HG03159 (cell line): ENCODE results near the gene GPC3.

Source experiments
- ATAC-seq: cut with Tn5 transposase; IDR thresholded peaks from one replicate; pipeline ENCODE4 v1.9.1; 2021; ENCODE audit warnings: mild to moderate bottlenecking, moderate library complexity; ENCODE audit not compliant: unreplicated experiment

GPC3 gene

DNA sequence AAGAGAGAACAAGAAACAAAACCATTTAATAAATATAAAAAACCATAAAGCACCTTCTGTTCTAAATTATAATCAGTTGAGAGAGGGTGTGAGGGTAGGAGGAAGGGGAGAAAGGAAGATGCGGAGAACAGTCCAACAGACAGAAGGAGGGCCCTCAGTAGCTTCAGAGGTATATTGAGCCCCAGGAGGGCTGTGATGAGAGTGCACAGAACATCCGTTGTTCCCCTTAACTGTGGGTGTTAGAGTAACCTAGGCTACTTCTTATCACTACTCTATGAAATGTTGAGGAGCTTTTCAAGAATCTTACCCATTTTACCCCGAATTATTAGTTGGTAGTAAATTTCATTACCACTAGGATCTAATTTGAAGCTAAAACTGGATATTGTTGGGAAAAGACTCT is 13.8 kb downstream of the GPC3 start:
- no peak for ATAC-seq

DNA sequence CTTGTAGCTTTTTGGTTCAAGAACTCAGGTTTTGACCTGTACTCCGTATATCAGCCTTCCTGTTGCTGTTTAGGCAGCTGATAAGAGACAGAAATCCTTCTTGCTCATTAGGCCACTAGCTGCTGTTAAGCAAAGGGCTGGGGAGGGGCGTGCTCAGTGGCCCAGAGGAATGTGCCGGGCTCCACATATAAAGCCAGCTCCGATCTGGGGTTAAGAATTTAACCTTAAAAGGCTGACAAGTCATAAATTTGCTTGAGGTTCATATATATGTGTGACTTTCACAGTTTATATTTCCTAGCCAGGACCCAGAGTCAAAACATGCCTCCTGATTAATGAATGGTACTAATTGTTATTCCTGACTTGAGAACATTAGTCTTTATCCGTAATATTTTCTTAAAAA is 15.3 kb downstream of the GPC3 start:
- no peak for ATAC-seq

DNA sequence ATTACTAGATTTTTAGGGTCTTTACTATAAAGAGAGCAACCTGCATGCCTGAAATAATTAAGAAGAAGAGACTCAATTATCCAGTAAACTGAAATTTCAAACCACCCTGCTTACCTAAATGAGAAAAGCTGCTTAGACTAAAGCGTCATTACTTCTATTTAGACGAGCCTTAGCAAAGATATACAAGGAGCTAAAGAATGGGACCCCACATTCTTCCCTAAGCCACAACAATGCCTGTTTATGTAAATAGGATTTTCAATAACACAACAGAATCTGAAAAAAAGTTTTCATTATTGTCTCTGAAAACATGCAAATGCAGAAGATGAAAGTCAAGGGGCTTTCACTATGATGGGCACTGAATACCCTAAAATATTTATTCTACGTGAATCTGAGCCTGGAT is 16.2 kb downstream of the GPC3 start:
- ATAC-seq, result no peak

DNA sequence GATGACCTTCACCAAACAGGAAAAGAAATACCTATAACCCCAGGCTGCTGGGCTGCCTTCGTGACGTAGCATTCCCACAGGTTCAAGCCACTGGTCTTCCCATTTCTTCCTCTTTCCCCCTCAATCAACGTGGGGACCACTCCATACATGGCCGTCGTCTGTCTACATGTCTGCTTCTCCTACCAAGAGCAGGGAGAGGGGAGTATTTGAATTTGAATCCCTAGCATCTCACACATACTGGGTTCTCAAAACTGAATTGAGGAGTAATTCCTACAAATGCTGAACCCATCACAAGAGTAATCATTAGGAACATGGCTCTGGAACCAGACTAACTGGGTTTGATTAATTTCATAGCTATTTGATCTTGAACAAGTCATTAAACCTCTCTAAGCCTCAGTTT is 17.3 kb downstream of the GPC3 start:
- ATAC-seq, result no peak

DNA sequence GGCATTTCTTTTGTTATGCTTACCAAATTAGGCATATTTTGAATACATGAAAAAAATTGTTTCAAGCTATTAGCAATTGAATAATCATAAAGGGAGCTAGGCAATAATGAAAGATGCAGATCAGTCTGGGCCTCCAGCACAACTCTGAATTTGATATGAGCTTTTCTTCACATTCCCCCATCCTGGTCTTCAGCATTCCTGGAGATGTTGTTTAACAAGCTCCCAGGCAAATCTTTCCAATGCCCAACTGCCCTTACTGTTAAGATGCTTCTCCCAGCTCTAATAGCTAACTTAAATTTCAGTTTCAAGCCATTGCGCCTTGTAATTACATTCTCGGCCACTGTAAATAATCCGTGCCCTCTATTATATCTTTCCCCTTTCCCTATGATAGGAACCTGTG is 19.2 kb downstream of the GPC3 start:
- no peak for ATAC-seq

DNA sequence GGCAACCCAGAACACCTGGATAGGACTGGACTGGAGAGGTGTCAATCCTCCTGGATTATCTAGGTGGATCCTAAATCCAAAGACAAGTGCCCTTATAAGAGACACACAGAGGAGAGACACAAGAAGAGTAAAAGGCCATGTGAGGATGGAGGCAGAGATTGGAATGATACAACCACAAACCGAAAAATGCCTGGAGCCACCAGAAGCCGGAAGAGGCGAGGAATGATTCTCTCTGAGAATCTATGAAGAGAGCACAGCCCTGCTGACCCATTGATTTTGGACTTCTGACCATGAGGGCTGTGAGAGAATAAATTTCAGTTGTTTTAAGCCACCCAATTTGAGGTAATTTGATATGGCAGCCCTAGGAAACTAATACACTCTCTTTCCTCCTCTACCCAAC is 20.1 kb downstream of the GPC3 start:
- no peak for ATAC-seq

DNA sequence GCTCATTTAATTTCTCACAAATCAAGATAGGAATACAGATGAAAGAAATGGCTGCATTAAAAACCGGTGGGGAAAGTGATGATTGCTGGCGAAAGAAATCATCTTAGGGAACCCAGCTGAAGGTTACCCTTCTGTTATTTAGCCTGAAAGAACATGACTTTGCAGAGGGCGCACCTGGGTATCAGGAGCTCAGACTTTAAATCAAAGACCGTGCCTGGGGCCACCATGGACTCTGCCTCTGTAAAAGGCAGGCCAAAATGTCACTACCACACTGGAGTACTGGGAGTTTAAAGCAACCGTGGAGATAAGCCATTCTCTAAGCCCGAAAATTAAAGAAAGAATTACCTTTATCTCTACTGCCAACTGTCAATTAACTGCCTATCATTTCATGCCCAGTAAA is 24.3 kb downstream of the GPC3 start:
- ATAC-seq, result no peak

DNA sequence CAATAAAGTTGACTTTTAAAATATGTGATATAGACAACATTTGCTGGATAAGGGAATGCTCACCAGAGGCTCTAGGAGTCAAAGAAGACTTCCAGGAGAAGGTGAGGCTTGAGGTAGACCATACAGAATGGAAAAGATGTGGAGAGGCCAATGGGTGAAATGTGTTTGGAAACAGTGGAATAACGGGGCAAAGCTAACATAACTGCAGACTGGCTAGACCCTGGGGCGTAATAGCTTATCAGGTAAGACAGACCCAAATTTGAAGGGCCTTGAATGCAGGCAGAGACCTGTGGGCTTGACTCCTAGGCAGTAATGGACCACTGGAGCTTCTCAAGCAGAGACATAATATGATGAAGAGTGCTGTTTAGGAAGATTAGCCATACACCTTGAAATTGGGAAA is 25.4 kb downstream of the GPC3 start:
- ATAC-seq, result no peak

DNA sequence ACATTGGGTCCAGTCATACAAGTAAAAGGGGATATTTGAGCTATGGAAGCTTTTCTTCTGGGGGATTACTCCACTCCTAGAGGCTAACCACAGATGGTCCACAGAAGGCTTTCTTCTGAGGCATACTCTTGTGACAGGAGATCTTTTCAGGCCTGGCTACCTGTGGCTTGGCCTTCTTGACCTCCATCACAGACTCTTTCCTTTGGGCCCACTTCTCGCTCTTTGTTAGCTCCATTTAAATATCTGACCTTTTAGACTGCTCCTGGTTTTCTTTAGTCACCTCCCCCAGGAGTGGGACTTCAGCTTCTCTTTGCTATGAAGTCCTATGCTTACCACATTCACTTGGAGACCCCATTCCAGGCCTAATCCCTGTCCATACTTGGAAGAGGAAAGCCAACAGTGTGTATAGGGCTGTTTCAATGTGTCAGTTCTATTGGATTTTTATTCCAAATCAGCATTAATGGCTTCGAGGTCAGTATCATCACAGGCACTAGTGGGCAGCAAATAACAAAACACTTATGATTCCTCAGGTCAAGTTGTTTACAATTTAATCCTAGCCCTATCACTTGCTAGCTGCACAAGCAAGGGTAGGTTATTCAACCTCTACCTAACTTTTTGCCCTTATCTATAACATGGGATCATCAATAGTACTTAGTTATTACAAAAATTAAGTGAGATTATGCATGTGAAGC is 26.3 kb downstream of the GPC3 start:
- no peak for ATAC-seq

DNA sequence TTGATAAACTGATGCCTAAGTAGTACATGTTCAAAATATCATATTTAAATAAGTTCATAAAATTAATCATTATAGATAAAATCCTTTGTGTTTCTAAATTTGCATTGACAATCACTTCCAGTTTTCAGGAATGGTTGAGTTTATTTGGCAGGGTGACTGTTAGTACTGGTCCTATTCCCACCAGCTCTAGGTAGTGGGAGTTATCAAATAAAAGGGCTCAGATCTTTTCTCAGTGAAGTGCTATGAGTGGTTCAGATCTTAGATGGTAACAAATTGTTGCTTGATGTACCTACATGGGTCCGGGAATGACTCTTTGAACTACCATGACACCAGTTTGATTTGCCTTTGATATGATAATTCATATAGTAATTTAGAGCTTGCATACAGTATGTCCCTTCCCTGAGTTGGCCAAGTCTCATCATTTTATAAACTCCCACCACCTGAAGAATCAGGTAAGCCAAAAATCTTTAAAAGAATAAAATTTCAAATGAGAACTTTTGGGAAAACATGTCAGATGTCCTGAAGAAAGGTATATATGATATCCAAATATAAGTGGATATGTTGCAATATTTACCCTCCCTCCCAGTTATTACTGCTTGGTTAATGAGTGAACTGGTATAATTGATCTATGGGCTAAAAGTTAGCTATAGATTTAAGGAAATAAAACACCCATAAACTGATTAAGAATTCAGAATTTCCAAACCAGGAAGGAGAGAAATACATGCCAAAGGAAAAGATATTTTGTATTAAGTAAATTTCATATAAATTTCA is 28.6 kb downstream of the GPC3 start:
- ATAC-seq, result no peak

DNA sequence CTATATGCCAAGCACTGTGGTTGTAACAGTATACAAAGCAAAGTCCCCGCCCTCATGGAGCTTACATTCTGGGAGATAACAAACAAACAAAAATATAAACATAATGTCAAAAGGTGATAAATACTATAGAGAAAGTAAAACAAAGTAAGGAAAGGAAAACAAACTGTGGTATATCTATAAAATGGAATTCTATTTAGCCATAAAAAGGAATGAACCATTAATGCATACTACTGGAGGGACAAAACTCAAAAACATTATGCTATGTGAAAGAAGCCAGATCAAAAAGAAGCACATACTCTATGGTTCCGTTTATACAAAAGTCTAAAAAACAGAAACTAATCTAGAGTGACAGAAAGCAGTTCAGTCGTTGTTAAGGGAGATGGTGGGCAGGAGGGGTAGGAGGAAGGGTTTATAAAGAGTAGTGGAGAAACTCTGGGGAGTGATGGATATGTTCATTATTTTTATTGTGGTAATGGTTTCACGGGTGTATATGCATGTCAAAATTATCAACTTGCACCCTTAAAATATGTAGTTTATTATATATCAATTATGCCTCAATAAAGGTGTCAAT is 31.5 kb downstream of the GPC3 start:
- no peak for ATAC-seq

DNA sequence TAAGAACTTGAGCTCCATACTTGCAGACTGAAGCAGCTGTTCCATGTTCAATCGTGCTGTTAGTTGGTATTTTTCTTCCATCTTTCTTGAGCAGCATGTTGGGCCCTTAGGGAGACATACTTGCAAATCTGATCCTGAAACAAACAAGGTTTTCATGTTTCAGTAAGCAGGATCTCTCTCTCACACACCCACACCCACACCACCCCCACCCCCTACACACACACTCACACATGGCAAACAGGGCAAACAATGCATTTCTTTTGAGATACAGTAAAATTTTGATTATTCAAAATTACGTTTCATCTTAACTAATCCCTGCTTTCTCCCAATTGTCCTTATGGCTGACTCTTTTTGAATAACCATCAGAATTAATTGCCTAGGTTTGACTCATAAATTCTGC is 32.3 kb downstream of the GPC3 start:
- ATAC-seq, result no peak

DNA sequence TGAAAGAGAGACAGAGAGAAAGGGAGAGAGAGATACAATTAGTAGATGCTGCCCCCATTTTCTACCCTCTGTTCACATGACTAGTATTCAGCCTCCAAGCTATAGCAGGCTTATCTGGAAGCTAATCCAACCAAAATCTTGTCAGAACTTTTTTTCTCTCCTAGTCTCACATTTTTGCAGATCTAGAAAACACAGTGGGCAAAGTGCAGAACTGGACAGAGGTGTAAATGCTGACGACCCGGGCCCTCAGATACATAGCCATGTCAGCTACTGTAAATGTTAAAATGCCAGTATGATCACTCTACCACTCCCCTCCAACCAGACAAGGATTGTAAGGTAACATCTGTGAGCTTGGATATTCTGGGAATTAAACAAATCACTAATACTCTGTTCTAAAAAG is 34.3 kb downstream of the GPC3 start:
- no peak for ATAC-seq

DNA sequence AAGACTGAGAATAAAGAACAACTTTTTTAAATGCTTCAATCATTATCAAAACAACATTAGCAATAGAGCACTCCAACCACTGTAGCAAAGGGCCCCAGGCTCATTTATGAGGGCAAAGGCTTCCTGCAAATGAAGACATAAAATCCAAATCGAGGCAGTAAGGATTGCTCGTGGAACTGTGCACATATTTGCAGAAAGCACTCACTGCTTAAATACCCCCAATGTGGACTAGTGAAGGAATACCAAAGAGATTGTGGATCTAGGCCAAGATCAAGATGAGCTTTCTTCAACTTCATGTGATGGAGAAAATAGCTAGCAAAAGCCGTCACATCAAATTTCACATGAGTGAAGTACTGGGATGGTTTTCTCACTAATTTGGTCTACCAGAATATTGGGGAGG is 35.2 kb downstream of the GPC3 start:
- no peak for ATAC-seq

DNA sequence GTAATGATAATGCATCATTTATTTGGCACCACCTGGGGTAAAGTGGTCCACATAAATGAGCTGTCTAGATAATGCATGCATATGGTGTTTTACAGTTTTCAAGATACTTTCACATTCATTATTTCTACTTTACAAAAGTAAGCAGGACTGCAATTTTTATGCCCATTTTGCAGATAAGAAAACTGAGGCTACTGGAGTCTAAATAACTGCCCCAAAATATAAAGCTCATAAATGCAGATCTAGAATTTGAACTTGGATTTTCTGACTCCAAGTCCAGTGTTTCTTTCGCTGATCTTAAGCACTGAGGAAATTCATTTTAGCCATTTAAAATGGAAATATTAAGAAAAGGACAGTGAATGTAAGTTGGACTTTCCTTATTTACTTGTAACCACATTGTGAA is 36.5 kb downstream of the GPC3 start:
- no peak for ATAC-seq

DNA sequence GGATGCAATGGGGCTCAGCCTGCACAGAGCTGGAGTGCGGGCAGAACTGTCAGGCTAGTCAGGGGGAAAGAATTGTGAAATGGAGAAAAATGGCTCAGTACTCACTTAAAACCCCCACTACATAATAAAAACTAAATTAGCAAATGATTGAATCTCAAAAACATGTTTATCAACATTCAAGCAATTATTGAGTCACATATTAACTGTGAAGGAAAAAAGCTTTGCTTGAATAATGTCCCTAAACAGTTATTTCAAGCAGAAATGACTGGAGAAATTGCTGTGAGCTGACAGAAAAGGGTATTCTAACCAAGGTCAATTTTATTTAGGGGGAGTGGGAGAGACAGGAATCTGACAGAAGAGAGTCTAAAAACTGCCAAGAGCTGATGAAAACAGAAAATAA is 37.4 kb downstream of the GPC3 start:
- ATAC-seq, result no peak

DNA sequence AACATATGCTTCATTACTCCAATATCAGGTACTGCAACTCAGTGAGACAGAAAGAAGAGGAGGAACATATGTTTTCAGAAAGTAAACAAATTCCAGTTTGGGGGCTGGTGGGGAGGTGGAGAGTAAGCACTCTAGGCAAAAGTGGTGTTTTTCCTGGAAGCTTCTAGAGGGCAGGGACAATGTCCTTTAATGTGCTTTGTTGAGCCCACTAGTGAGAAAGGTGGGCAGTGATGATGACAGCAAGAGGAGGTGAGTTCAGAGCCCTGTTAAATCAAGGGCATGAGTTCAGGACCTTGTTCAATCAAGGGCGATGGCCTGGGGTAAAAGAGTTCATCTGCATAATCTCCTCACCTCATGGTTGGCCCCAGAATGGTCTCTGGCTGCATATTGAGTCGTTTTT is 38.4 kb downstream of the GPC3 start:
- no peak for ATAC-seq

DNA sequence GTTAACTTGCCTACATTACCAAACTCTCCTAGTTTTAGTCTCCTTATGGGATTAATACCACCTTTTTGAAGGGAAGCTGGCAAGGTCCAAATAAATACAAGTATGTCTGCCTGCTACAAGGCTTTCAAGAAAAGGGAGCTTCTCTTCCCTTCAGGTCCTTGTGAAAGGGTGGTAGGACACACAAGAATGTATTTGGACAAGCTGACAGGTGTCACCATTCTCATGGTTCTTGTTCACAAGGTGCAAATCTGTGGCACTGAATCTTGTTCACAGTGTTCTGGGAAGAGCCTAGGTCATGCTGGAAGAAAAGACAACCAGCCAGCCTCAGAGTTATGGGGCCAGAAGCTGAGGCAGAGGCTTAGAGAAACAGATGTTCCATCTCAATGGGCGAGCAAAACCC is 41.9 kb downstream of the GPC3 start:
- ATAC-seq, result no peak

DNA sequence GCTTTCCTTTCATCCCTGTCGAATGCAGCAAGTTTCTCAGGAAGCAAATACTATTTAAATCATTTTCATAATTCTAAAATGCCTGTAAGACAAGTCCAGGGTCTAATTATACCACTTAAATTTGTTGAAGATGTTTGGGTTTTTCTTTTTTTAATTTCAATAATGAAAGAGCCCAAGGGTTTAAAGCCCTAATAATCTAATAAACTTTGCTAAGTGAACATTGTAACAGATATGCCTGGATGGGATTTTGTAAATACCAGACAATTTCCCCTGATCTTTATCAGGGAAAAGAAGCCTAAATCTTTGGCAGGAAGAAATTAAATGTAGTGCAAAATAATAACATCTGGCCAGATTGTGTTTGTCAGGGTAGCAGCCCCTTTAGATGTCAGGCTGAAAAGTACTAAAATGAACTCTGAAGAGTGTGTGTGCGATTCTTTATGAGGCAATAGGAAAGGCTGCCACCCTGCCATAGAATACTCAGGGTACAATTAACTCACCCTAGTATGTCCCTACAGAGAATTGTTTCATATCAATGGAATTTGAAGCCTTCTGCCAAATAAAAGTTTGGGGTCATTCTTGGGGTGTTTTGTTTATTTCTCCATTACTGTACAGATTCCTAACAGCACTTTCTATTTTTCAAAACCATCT is 45.6 kb downstream of the GPC3 start:
- no peak for ATAC-seq

DNA sequence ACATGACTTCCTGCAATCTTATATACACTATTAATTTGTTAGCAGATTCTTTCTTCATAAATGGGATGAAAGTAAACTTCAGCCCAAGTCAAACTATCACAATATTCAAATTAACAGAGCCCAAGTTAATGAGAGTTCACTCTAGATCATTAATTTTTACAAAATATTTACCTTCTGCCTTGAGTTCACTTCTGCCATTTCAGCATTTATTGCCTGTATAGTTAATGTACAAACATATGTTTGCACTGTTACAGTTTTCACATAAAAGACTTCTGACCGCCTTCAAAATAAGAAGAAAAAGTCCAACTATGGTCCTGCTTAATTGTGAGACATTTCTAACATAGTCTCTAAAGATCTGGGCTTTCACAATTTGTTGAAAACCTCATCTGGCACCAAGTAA is 46.9 kb downstream of the GPC3 start:
- no peak for ATAC-seq

DNA sequence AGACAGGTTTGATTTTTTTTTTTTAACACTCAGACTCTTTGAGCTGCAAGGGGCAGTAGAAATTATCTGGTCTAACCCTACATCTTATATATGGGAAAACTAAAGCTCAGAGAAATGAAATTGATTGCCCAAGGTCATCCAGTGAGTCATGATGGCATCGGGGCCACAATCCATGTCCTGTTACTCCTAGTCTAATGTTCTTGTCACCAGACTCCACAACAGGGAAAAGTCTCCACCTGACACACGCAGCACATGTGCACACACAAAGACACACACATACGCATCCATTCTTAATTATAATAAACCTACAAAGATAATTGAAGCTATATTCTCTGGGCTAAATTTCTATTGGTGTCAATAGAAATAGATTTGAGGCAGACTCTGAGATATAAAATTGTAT is 48.4 kb downstream of the GPC3 start:
- ATAC-seq, result no peak

DNA sequence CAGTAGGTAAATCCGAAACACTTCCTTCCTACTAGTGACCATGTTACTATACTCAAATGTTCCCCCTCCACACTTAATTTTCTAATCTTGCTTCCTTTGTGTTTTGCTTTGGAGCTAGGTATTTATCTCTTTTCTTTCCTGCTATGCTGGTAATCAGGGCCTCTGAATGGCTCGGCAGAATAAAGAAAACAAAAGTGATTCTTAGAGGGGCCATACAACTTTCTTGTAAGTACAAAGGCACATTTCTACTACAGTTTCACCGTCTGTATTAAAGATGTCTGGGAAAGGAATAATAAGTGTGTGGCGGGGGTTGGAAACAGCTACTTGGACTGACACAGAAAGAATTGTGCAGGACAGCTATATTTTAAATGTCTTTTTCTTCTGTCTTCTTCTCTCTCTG is 50.3 kb downstream of the GPC3 start:
- ATAC-seq, result no peak
